Caco-2 (cell line): ENCODE data around the gene ZW10. TPM values are rescaled to one million over a fixed set of nuclear protein-coding genes. Genes with fewer than 3 reads are reported as not detected.

Source experiments
- Bru-seq: library from RNA; stranded (reverse); fragments of 400-500 nt; gene quantifications from one replicate; lab custom pipeline; 2021; lab: Mats Ljungman, UMichigan
- BruChase-seq, 2 experiments: library from RNA; stranded (reverse); fragments of 400-500 nt; gene quantifications; one replicate each; lab custom pipeline; 2021; lab: Mats Ljungman, UMichigan
- BruUV-seq: library from RNA; stranded (reverse); fragments of 400-500 nt; replicated peaks from 2 replicates; lab custom pipeline; 2021; lab: Mats Ljungman, UMichigan
- CTCF ChIA-PET: fragments of 300-600 bp; sonication (Branson Sonifier 250); formaldehyde crosslinking; loops from one replicate; lab custom pipeline; 2022; ENCODE audit warnings: antibody characterized with exemption; lab: Charles Lee
- POLR2A ChIA-PET: fragments of 300-600 bp; sonication (Branson Sonifier 250); formaldehyde crosslinking; loops from one replicate; lab custom pipeline; 2022; ENCODE audit warnings: antibody characterized with exemption; lab: Charles Lee
- DNase-seq, 2 experiments: peaks; one replicate each; pipeline versions ENCODE4 v3.0.0 to v3.0.0-alpha.2; 2020 to 2022
- H3K27me3 ChIP-seq: replicated peaks from 2 replicates; pipeline ENCODE4 v1.6.0; 2011; ENCODE audit warnings: low read length; ENCODE audit not compliant: control insufficient read depth, insufficient read depth
- H3K36me3 ChIP-seq: 2 replicates; pipeline ENCODE4 v1.5.1; 2011; ENCODE audit warnings: low read length; ENCODE audit not compliant: control insufficient read depth, insufficient read depth
- H3K4me1 ChIP-seq: fragments of 250-450 bp; sonication (Bioruptor Pico); 2 replicates; pipeline ENCODE4 v1.5.1; 2020; ENCODE audit warnings: mild to moderate bottlenecking
- H3K4me3 ChIP-seq: 2 replicates; pipeline ENCODE4 v1.5.1; 2011; ENCODE audit warnings: low read depth, mild to moderate bottlenecking, control low read depth, low read length
- H3K9me3 ChIP-seq: fragments of 250-450 bp; sonication (Bioruptor Pico); 2 replicates; pipeline ENCODE4 v1.5.1; 2020; ENCODE audit warnings: mild to moderate bottlenecking, moderate library complexity
- H3K27ac Mint-ChIP-seq: one replicate; pipeline ENCODE4 v1.8.0; 2022; ENCODE audit warnings: mixed read lengths; ENCODE audit not compliant: unreplicated experiment
- H3K27me3 Mint-ChIP-seq: one replicate; pipeline ENCODE4 v1.8.0; 2022; ENCODE audit warnings: mixed read lengths; ENCODE audit not compliant: insufficient read depth, unreplicated experiment
- H3K36me3 Mint-ChIP-seq: one replicate; pipeline ENCODE4 v1.8.0; 2022; ENCODE audit warnings: mild to moderate bottlenecking, mixed read lengths; ENCODE audit not compliant: insufficient read depth, unreplicated experiment
- H3K4me1 Mint-ChIP-seq: one replicate; pipeline ENCODE4 v1.8.0; 2022; ENCODE audit warnings: low read depth, mixed read lengths; ENCODE audit not compliant: unreplicated experiment
- H3K4me3 Mint-ChIP-seq: one replicate; pipeline ENCODE4 v1.8.0; 2022; ENCODE audit warnings: mild to moderate bottlenecking, moderate library complexity, mixed read lengths; ENCODE audit not compliant: unreplicated experiment
- H3K9me3 Mint-ChIP-seq: one replicate; pipeline ENCODE4 v1.8.0; 2022; ENCODE audit warnings: mixed read lengths; ENCODE audit not compliant: unreplicated experiment
- intact Hi-C: fragments of 100-400 bp; cut with micrococcal nuclease; formaldehyde crosslinking; loops from one replicate; pipeline ENCODE4 v1.10.0; 2022; ENCODE audit not compliant: unreplicated experiment
- long read RNA-seq: library from polyadenylated mRNA; stranded (forward); transcript quantifications from one replicate; pipeline ENCODE4 v2.0.0, GENCODE V29; 2022
- total RNA-seq: library from RNA; stranded (reverse); gene quantifications from 2 replicates; pipeline ENCODE4 v1.2.3, GENCODE V29; 2022
- TF ChIP-seq, protein P1 (sequence below), 2 experiments: fragments of 200-600 bp in 1 of 2; IDR thresholded peaks; 1 replicate in 1 of 2; 2 replicates in 1 of 2; pipeline versions ENCODE4 v1.5.1 to v1.8.0; 2011 to 2022; ENCODE audit warnings: antibody characterized with exemption in 1 of 2, control low read depth in 1 of 2, inconsistent platforms in 1 of 2, low read depth in 1 of 2, low read length in 1 of 2, mild to moderate bottlenecking in 1 of 2, moderate library complexity in 1 of 2; ENCODE audit not compliant: insufficient read depth in 1 of 2, severe bottlenecking in 1 of 2, unreplicated experiment in 1 of 2

ZW10 gene, protein sequence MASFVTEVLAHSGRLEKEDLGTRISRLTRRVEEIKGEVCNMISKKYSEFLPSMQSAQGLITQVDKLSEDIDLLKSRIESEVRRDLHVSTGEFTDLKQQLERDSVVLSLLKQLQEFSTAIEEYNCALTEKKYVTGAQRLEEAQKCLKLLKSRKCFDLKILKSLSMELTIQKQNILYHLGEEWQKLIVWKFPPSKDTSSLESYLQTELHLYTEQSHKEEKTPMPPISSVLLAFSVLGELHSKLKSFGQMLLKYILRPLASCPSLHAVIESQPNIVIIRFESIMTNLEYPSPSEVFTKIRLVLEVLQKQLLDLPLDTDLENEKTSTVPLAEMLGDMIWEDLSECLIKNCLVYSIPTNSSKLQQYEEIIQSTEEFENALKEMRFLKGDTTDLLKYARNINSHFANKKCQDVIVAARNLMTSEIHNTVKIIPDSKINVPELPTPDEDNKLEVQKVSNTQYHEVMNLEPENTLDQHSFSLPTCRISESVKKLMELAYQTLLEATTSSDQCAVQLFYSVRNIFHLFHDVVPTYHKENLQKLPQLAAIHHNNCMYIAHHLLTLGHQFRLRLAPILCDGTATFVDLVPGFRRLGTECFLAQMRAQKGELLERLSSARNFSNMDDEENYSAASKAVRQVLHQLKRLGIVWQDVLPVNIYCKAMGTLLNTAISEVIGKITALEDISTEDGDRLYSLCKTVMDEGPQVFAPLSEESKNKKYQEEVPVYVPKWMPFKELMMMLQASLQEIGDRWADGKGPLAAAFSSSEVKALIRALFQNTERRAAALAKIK
- total RNA-seq (43.1 and 44.0 TPM in 2 replicates), Bru-seq, nascent RNA (percentile 93 among the genes with signal in this experiment), BruChase-seq, experiment 1, labeled RNA remaining after a 2-hour chase (percentile 87 among the genes with signal in this experiment), BruChase-seq, experiment 2, labeled RNA remaining after a 6-hour chase (percentile 88 among the genes with signal in this experiment)
- long read RNA-seq, transcript ZW10-201 (16 exons, 2,992 nt) = major isoform, 89 of 114 reads
- long read RNA-seq, partial matches to known transcripts = 7 of 114 reads
- long read RNA-seq, other reads (novel, unspliced or antisense) = 18 of 114 reads

DNA sequence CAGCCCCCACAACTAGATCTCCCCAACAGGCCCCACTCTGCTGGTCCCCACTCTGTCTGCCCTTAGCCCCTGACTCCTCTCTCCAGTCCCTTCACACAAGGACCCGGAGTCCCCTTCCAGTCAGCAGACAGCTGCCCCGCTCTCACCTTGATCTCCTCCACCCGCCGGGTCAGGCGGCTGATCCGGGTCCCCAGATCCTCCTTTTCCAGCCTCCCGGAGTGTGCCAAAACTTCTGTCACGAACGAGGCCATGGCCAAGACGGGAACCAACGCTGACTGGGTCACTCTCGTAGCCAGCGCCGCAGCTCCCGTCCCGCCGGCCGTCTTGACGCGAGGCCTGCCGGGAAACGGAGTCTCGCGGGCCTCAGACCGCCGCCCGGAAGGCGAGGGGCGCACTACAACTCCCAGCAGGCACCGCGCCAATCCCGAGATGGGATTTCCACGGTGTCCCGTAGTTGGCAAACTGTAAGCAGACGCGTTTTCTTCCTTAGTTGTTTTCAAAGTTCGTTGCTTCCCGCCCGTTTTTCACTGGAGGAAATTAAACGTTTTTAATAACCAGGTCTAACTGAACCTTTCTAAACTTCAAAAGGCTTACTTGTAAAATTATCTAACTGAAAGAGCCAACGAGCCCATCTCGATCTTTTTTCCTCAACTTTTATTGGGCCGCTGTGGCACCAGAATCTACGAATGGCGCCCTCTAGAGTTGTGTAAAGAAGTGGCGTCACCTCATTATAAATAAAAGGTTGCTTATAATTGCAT is at the start of gene ZW10:
Gene ZW10 (minus strand): TSS at position 277 of the 758 bp plus-strand sequence. CDS start 26 bp downstream, at position 251.
- Histone ChIP-seq H3K27me3 (no peaks in the 10 kb centered on the region), H3K4me3 (peak within 1 kb of the TSS; percentile 72), H3K36me3 (peaks cover 1% of the 10 kb centered on the region; the same call in 1 of the 2 replicates), H3K4me1 (peaks cover 5% of the 10 kb centered on the region; the same call in 1 of the 2 replicates), H3K9me3 (no peaks in the 10 kb centered on the region)
- Mint-ChIP-seq H3K9me3 (no peaks in the 10 kb centered on the region), H3K27me3 (peaks cover 3% of the 10 kb centered on the region), H3K27ac (peak within 1 kb of the TSS; percentile 97), H3K4me3 (peak within 1 kb of the TSS; percentile 99), H3K36me3 (peaks cover 18% of the 10 kb centered on the region), H3K4me1 (peaks cover 7% of the 10 kb centered on the region)
- peak; percentile 97 to 99 for DNase-seq
- CTCF ChIA-PET = interaction anchor here (0.6 to 2.0 kb wide), 19 partner anchors 8 to 1186 kb away, joined by 3 to 12 read pairs (median 4); partner anchors contain the start of gene TTC12
- TSS peak; percentile 49 for BruUV-seq
- POLR2A ChIA-PET = interaction anchor here (0.6 to 1.2 kb wide), 7 partner anchors 9 to 459 kb away, joined by 3 to 5 read pairs (median 3); partner anchors contain the start of gene TTC12
- TF ChIP-seq, protein P1, sequence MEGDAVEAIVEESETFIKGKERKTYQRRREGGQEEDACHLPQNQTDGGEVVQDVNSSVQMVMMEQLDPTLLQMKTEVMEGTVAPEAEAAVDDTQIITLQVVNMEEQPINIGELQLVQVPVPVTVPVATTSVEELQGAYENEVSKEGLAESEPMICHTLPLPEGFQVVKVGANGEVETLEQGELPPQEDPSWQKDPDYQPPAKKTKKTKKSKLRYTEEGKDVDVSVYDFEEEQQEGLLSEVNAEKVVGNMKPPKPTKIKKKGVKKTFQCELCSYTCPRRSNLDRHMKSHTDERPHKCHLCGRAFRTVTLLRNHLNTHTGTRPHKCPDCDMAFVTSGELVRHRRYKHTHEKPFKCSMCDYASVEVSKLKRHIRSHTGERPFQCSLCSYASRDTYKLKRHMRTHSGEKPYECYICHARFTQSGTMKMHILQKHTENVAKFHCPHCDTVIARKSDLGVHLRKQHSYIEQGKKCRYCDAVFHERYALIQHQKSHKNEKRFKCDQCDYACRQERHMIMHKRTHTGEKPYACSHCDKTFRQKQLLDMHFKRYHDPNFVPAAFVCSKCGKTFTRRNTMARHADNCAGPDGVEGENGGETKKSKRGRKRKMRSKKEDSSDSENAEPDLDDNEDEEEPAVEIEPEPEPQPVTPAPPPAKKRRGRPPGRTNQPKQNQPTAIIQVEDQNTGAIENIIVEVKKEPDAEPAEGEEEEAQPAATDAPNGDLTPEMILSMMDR (IDR thresholded peaks at IDR 0.05; ENCODE audit: insufficient read depth in 1 of 2, low read depth in 1 of 2, low read length in 1 of 2, severe bottlenecking in 1 of 2, unreplicated experiment in 1 of 2) = peak; percentile 97
- intact Hi-C loops = loop anchor here (1.0 kb wide), 2 partner anchors 23 to 47 kb away; no protein-coding TSS in a partner anchor

DNA sequence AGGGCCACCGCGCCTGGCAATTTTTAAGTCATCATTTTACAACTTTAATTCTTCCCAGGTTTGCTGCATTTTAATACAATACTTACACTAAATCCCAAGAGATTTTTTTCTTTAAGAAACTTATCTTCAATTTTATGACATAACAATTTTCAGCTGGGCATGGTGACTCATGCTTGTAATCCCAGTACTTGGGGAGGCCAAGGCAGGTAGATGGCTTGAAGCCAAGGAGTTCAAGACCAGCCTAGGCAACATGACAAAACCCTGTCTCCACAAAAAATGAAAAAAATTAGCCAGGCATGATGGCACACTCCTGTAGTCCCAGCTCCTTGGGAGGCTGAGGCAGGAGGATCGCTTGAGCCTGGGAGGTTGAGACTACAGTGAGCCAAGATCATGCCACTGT is 44.9 kb upstream of the ZW10 start:
- Histone ChIP-seq H3K36me3 (peaks cover 5% of the 10 kb centered on the region), H3K4me3 (no peak overlapping the region), H3K27me3 (no peaks in the 10 kb centered on the region), H3K4me1 (no peaks in the 10 kb centered on the region), H3K9me3 (no peaks in the 10 kb centered on the region)
- no peak for DNase-seq
- TF ChIP-seq, protein P1 (IDR thresholded peaks at IDR 0.05; ENCODE audit: insufficient read depth in 1 of 2, low read depth in 1 of 2, low read length in 1 of 2, severe bottlenecking in 1 of 2, unreplicated experiment in 1 of 2) = no peak
- intact Hi-C loops = no loop called here
- H3K36me3 Mint-ChIP-seq = peaks cover 78% of the 10 kb centered on the region
- no peak overlapping the region for H3K27ac Mint-ChIP-seq
- no peaks in the 10 kb centered on the region for H3K27me3 Mint-ChIP-seq
- H3K4me1 Mint-ChIP-seq = no peaks in the 10 kb centered on the region
- no TSS peak for BruUV-seq
- no peaks in the 10 kb centered on the region for H3K9me3 Mint-ChIP-seq
- ChIA-PET CTCF (interaction anchor here (1.0 kb wide), 1 partner anchor 12 kb away, joined by 7 read pairs; no protein-coding TSS in a partner anchor), POLR2A (no interaction called here)
- no peak overlapping the region for H3K4me3 Mint-ChIP-seq
